Progenitor cell of endocrine pancreas (in vitro differentiated cells): ENCODE measurements around the gene EYA4. TPM values are rescaled to one million over a fixed set of nuclear protein-coding genes. Genes with fewer than 3 reads are reported as not detected.

Experiments used
- DNase-seq: peaks from one replicate; pipeline ENCODE4 v3.0.0; 2021; ENCODE audit warnings: low spot score; ENCODE audit not compliant: unreplicated experiment
- H3K27ac Mint-ChIP-seq: 2 replicates; pipeline ENCODE4 v1.8.0; 2021; ENCODE audit warnings: mild to moderate bottlenecking, moderate library complexity, mixed read lengths
- H3K27me3 Mint-ChIP-seq: 2 replicates; pipeline ENCODE4 v1.8.0; 2021; ENCODE audit warnings: mixed read lengths
- H3K36me3 Mint-ChIP-seq: 2 replicates; pipeline ENCODE4 v1.8.0; 2022; ENCODE audit warnings: mixed read lengths; ENCODE audit not compliant: insufficient read depth
- H3K4me1 Mint-ChIP-seq: 2 replicates; pipeline ENCODE4 v1.8.0; 2021; ENCODE audit warnings: low read depth, mixed read lengths
- H3K4me3 Mint-ChIP-seq: 2 replicates; pipeline ENCODE4 v1.8.0; 2021; ENCODE audit warnings: low read depth, mild to moderate bottlenecking, moderate library complexity, mixed read lengths
- H3K9me3 Mint-ChIP-seq: 2 replicates; pipeline ENCODE4 v1.8.0; 2021; ENCODE audit warnings: low read depth, mixed read lengths
- total RNA-seq: library from RNA; stranded (reverse); gene quantifications from 2 replicates; pipeline ENCODE4 v1.2.1, GENCODE V29; 2021
- TF ChIP-seq, protein P1 (sequence below): fragments of 200-600 bp; sonication (generic); IDR thresholded peaks from one replicate; pipeline ENCODE4 v1.5.0; 2021; ENCODE audit warnings: antibody characterized with exemption, mild to moderate bottlenecking; ENCODE audit not compliant: unreplicated experiment

EYA4 gene
- total RNA-seq, 1 donor from 2014 or later: 0.41 TPM

DNA sequence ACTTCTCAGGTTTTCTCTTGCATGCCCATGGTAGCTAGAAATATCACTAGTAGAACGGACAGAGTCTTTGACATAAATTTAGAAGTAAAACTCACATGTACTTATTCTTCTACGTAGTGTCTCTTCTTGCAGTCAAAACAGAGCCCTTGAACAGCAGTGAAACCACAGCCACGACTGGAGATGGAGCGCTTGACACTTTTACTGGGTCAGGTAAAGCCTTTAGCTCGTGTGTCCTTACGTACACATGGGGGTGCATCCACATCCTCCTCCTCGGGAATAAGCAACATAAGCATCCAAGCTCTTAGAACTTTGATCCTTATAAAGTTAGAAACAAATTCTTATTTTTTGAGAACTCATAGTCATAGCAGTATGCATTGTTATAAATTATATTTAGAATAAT lies 215.3 kb downstream of the EYA4 start:
- DNase-seq: no peak
- Mint-ChIP-seq H3K36me3 (no peaks in the 10 kb centered on the region), H3K27me3 (peaks cover 3% of the 10 kb centered on the region), H3K9me3 (no peaks in the 10 kb centered on the region), H3K4me3 (no peak overlapping the region), H3K4me1 (peaks cover 4% of the 10 kb centered on the region), H3K27ac (no peak overlapping the region)
- TF ChIP-seq, protein P1, sequence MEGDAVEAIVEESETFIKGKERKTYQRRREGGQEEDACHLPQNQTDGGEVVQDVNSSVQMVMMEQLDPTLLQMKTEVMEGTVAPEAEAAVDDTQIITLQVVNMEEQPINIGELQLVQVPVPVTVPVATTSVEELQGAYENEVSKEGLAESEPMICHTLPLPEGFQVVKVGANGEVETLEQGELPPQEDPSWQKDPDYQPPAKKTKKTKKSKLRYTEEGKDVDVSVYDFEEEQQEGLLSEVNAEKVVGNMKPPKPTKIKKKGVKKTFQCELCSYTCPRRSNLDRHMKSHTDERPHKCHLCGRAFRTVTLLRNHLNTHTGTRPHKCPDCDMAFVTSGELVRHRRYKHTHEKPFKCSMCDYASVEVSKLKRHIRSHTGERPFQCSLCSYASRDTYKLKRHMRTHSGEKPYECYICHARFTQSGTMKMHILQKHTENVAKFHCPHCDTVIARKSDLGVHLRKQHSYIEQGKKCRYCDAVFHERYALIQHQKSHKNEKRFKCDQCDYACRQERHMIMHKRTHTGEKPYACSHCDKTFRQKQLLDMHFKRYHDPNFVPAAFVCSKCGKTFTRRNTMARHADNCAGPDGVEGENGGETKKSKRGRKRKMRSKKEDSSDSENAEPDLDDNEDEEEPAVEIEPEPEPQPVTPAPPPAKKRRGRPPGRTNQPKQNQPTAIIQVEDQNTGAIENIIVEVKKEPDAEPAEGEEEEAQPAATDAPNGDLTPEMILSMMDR: no peak

DNA sequence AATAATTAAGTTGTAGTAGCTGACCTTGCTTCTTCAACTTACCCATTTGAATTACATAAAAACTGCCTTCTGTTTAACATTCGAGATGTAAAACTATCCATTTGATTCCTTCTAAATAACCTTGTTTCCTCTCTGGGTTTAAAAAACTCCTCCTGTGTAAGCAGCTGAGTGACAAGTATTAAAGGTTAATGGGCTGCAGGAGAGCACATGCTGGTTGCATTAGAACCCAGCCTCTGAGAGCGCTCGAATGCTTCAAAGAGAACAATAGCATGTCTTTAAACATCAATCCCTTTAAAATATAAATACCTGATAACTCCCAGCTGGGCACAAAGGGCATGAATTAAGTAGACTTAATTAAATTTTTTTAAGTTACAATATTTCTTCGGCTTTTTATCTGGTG lies 215.8 kb downstream of the EYA4 start:
- H3K27ac Mint-ChIP-seq: no peak overlapping the region
- TF ChIP-seq, protein P1: no peak
- no peaks in the 10 kb centered on the region for H3K36me3 Mint-ChIP-seq
- DNase-seq: no peak
- peaks cover 3% of the 10 kb centered on the region for H3K27me3 Mint-ChIP-seq
- H3K4me3 Mint-ChIP-seq: no peak overlapping the region
- no peaks in the 10 kb centered on the region for H3K9me3 Mint-ChIP-seq
- peaks cover 4% of the 10 kb centered on the region for H3K4me1 Mint-ChIP-seq

DNA sequence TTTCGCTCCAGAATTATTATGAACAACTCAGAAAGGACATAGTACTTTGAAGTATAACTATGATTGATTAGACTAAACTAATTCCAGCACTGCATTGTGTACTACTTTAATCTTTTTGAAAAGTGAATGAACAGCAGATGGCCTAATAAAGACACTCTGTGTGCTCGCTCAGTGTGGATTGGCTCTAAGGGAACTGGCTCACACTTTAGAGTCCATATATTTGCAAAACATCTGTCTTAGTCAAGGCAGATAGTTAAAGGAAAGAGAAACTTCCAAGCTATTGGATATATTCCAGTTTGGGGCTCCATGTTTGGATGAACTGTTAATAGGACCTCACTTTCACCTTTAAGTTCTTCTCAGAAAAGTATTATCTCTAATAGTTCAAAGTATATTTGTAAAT lies 218.9 kb downstream of the EYA4 start:
- Mint-ChIP-seq H3K27me3 (peaks cover 3% of the 10 kb centered on the region), H3K4me1 (peaks cover 4% of the 10 kb centered on the region), H3K9me3 (no peaks in the 10 kb centered on the region), H3K27ac (no peak overlapping the region), H3K36me3 (no peaks in the 10 kb centered on the region), H3K4me3 (no peak overlapping the region)
- no peak for DNase-seq
- TF ChIP-seq, protein P1: no peak

DNA sequence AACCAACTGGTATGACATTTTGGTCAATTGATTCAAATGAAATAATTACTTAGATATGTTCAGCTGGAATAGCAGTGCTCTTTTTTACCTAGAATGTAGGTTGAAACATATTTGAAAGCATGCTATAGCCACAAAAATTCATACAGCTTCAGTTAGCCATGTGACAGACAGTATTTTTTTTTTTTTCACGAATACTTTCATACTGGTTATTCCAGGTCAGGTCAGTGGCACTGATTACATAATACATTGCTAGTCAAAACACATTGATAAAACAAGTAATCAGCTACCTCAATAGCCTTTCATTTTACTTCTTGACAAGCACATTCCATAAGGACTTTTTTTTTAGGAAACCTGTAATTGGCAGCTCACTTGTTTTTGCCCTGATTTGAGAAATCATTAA lies 222.6 kb downstream of the EYA4 start:
- Mint-ChIP-seq H3K9me3 (no peaks in the 10 kb centered on the region), H3K27me3 (no peaks in the 10 kb centered on the region), H3K4me3 (no peak overlapping the region), H3K4me1 (no peaks in the 10 kb centered on the region), H3K27ac (no peak overlapping the region), H3K36me3 (no peaks in the 10 kb centered on the region)
- no peak for DNase-seq
- TF ChIP-seq, protein P1: no peak

DNA sequence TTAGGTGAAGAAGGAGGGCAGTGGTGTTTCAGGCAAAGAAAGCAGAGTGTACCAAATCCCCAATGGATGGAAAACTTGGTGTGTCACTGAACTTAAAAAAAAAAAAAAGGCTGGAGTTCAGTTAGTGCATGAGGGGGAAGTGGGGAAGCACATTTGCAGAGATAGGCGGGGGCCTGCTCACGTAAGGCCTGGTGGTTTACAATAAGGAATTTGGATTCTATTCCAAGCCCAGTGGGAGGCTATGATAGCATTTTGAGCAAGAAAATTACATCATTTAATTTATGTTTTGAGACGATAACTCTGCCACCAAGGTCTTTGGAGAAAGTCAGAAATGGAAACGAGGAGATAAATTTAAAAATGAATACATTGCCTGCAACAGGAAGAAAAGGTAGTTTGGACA lies 225.5 kb downstream of the EYA4 start:
- no peaks in the 10 kb centered on the region for H3K27me3 Mint-ChIP-seq
- H3K9me3 Mint-ChIP-seq: peaks cover 7% of the 10 kb centered on the region
- no peak overlapping the region for H3K27ac Mint-ChIP-seq
- H3K36me3 Mint-ChIP-seq: no peaks in the 10 kb centered on the region
- H3K4me1 Mint-ChIP-seq: no peaks in the 10 kb centered on the region
- no peak for DNase-seq
- H3K4me3 Mint-ChIP-seq: no peak overlapping the region
- TF ChIP-seq, protein P1: no peak
